Fibroblast of pulmonary artery (primary cell): ENCODE data around the gene C1QTNF6.
"Not testable (repeated sequence)": the region's sequence is repeated elsewhere in the genome, so short reads cannot be mapped to it uniquely, and the experiment has no call there.

ENCODE experiments used
- DNase-seq: peaks from one replicate; pipeline ENCODE4 v3.0.0-alpha.2; 2010; ENCODE audit warnings: low read depth
- H3K4me3 ChIP-seq: replicated peaks from 2 replicates; pipeline ENCODE4 v1.5.1; 2011; ENCODE audit warnings: low read depth, mild to moderate bottlenecking, control low read depth, low read length, moderate library complexity
- TF ChIP-seq, protein P1 (sequence below): IDR thresholded peaks from 2 replicates; pipeline ENCODE4 v1.5.1; 2011; ENCODE audit warnings: mild to moderate bottlenecking, control low read depth, low read length, inconsistent platforms; ENCODE audit errors: missing control alignments

C1QTNF6 gene

DNA sequence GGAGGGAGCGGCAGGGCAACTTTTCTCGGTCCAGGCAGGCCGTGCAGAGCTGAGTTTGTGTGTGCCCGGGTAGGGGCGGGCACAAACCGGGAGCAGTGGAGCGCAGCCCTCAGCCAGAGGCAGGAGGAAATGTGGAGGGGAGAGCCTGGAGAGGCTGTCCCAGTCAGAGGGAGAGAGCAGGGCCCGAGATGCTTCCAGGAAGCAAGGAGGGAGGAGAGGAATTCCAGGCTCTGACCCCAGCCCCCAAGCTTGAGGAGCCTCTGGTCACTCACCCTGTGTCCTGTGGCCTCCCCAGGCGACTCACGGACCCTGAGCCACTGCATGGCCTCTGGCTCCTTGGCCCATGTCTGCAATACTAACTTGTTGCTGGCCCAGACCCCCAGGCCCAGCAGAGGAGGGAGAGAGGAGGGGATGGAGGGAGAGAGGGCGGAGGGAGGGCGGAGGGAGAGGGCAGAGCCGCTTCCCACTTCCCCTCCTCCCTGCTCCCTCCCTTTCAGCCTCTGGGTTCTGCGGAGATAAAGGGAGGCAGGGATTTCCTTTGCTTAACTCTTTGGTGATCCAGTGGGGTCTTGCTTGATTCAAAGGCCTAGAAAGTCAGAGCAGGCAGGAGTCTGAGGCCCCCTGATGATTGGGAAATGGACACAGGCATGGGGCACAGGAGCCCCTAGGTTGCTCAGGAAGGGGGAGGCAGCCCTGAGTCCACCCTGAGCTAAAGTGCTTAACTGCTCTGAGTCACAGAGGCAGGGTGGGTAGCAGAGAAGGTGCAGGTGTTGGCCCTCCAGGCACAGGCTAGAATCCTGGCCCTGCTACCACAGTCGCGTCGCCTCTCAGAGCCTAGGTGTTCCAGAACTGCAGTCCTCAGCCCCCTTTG is at the start of gene C1QTNF6:
Gene C1QTNF6, minus strand, starts transcription at position 357 of the 871 bp plus-strand sequence. Its CDS starts 34 bp downstream, at position 323.
- H3K4me3 ChIP-seq: peak within 1 kb of the TSS; percentile 64
- peak; percentile 80 for DNase-seq
- TF ChIP-seq, protein P1, sequence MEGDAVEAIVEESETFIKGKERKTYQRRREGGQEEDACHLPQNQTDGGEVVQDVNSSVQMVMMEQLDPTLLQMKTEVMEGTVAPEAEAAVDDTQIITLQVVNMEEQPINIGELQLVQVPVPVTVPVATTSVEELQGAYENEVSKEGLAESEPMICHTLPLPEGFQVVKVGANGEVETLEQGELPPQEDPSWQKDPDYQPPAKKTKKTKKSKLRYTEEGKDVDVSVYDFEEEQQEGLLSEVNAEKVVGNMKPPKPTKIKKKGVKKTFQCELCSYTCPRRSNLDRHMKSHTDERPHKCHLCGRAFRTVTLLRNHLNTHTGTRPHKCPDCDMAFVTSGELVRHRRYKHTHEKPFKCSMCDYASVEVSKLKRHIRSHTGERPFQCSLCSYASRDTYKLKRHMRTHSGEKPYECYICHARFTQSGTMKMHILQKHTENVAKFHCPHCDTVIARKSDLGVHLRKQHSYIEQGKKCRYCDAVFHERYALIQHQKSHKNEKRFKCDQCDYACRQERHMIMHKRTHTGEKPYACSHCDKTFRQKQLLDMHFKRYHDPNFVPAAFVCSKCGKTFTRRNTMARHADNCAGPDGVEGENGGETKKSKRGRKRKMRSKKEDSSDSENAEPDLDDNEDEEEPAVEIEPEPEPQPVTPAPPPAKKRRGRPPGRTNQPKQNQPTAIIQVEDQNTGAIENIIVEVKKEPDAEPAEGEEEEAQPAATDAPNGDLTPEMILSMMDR: no peak

DNA sequence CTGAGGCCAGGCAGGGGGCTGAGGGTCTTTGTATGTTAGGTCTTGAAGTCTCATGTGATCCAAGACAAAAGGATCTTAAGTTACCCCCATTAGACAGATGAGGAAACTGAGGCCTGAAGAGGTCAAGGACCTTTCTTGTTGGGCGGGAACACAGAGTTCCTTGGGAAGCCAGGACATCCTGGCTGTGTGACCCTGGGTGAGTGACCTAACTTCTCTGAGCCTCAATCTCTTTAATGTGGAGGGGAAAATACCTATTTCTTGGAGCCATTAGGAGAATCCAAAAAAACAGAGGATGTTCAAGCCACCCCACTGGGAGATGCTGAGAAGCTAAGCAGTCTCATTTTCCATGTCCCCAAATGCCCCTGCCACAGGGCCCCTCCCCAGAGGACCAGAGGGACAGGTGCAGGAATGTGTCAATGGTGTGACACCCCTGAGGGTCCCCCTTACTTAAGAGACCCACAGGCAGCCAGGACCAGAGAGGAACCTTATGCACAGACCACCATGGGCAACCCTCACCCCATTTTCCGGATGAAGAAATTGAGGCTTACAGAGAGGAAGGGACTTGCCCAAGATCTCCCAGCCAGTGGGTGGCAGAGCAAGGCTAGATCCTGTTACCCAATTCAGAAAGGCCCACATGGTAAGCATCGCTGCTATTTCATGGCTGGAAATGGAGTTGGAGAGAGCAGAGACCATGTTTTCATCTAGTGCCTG is 48.0 kb upstream of the C1QTNF6 start:
- DNase-seq: no peak
- H3K4me3 ChIP-seq: no peak overlapping the region
- TF ChIP-seq, protein P1: no peak

DNA sequence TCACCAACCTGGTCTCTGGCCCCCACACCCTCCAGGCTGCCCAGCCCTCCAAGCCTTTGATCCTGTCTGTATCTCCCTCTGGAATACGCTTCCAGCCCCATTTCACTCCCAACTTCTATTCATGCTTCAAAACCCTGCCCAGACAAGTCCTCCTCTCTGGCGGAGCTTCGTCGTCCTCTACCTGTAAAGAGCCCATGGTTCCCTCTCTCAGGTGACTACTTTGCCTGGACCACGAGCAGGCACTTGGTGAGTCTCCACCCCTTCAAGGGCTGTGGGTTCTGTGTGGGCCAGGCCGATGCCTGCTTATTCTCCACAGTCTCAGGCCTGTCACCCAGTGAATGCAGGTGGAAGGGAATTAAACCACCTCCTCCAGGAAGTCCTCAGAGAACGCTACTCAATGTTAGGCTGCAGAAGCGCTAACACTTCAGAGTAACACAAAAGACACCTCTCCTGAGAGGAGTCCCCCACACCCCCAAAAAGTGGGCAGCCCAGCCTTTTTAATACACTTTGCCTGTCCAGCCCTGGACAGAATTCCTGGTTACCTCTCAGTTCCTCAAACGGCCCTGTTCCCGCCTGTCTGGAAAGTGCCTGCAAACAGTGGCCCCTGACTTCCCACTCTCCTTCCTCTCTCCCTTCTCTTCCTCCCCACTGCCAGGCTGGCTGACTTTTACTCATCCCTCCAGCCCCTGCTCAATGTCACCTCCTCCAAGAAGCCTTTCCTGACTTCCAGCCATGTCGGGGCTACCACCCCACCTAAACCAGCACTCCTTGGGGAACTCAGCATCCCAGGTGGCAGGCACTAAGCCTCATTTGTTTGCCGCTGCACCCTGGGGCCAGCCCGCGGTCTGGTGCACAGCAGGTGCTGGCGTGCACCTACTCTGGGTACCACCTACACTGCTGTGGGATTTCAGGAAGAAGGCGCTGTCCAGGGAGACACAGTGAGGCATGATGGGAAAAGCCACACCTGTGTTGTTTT is 47.0 kb upstream of the C1QTNF6 start:
- DNase-seq: no peak
- H3K4me3 ChIP-seq: no peak overlapping the region
- TF ChIP-seq, protein P1: no peak

DNA sequence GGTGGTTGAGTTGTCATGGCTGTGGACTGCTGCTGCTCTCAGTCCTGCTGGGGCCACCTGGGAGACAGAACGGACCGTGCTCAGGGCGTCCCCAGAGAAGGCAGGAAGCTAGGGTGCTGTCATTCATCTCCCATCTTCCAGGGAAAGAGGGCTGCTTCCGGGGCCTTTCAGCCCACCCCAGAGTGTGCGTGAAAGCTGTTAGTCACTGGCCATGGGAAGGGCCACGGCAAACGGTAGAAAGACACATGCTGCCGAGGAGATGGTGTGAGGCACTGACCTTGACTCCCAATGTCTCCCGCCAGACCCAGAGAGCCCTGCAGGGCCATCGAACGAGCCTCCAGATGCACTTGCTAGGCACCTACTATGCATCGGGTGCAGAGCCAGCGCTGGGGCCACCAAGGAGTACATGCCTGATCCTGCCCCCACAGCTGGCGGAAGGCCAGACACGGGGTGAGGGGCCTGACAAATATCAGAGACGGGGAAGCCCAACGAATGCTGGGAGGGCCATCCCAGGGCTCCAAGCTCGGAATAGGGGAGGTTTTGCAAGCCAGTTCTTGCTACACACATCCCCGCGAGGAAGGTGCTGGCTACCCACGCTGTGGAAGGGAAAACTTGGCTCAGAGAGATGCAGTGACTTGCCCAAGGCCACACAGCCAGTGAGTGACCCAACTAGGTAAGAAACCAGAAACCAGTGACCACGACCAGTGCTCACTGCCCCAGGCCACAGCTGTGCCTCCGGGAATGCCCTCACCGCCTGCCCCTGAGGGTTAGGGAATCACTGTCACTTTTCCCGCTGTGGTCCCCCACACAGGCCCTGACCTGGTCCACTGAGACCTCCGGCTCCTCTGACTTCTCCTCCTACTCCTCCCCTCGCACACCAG is 45.9 kb upstream of the C1QTNF6 start:
- TF ChIP-seq, protein P1: no peak
- no peak overlapping the region for H3K4me3 ChIP-seq
- no peak for DNase-seq

DNA sequence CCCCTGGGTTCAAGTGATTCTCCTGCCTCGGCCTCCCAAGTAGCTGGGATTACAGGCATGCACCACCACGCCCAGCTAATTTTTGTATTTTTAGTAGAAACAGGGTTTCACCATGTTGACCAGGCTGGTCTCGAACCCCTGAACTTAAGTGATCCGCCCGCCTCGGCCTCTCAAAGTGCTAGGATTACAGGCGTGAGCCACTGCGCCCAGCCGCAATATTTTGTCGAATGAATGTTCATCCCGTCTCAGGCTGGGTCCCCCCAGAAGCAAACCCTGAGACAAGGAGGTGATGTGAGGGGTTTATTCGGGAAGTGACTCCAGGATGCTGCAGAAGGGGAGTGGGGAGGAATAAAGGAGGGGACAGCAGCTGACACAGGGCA is 45.3 kb upstream of the C1QTNF6 start:
- not testable (repeated sequence) for DNase-seq

DNA sequence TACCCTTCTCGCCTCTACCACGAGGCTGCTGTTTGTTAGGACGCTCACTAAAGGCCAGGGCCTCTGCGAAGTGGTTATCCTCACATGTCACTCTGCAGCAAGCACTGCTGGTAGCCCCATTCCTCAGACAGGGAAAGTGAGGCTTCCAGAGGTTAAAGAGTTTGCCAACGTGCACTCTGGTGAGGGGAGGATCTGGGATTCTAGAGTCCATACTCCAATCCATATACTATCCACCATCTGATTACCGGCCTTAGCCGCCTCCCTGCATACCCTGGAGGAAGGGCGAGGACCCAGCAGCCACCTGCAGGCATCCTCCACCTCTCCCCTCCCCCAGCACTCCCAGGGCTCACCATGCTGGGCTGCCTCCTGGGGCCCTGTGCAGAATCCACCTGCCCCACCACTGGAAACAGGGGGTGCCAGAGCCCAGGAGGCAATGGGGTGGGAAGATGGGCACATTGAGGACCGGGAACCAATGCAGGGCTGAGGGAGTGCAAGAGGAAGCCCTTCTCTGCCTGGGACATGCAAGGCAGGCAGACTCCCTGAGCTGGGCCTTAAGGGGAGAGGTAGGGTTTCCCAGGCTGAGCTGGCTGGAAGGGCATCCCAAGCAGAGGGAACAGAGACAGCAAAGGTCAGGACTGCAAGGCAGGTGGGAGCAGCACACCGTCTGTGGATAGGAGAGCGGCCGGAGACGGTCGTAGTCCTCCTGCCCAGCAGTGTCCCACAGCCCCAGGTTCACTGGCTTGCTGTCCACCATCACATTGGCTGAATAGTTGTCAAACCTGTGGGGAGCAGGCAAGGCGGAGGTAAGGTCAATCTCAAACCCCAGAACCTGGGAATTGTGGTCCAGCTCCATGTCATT is 44.3 kb upstream of the C1QTNF6 start:
- TF ChIP-seq, protein P1: no peak
- no peak for DNase-seq
- H3K4me3 ChIP-seq: no peak overlapping the region

More for the DNA sequence above, 45.3 kb upstream of the C1QTNF6 start:
- H3K4me3 ChIP-seq: not testable (repeated sequence)
